Transverse colon (tissue), 3 donors: ENCODE measurements around the gene ARHGAP1.

Experiments used
- CTCF ChIP-seq, 5 experiments: fragments of 200-600 bp in 3 of 5; fragments of 450-650 bp in 2 of 5; sonication (generic) in 3 of 5; IDR thresholded peaks; 1 replicate in 2 of 5; 2 replicates in 3 of 5; pipeline ENCODE4 v1.5.1; 2016 to 2017; ENCODE audit warnings: antibody characterized with exemption in 5 of 5, inconsistent platforms in 3 of 5, mild to moderate bottlenecking in 2 of 5, moderate library complexity in 1 of 5
- EP300 ChIP-seq: sonication (generic); formaldehyde crosslinking; IDR thresholded peaks from one replicate; pipeline ENCODE4 v1.6.1; 2017; ENCODE audit warnings: antibody characterized with exemption, low read depth

DNA sequence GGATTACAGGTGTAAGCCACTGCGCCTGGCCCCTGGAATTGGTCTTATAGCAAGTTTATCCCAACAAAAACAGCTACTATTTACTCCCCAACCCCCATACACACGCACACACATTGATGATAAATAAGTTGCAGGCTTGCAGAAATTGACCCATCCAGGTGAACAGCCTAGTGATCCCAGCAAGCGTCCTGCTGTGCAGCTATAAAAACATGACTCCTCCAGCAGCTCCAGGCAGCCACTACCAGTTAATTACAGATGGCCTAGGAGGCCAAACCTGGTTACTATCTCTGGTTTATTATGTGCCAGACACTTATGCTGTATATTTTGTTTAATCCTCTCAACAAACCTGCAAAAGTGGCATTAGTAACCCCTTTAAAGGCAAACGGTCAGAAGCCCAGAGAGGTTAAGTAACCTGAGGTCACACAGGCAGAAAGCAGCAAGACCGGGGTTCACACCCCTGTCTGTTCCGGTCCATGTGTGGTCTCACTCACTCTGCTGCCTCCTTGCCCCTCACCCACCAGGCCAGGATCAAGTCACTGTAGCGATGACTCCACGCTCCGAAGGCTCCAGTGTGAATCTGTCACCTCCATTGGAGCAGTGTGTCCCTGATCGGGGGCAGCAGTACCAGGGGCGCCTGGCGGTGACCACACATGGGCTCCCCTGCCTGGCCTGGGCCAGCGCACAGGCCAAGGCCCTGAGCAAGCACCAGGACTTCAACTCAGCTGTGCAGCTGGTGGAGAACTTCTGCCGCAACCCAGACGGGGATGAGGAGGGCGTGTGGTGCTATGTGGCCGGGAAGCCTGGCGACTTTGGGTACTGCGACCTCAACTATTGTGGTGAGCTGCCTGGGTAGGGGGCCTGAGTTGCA lies 25.2 kb upstream of the ARHGAP1 start:
- TF ChIP-seq CTCF (IDR thresholded peaks at IDR 0.05) (no peak), EP300 (no peak)
